HG03469 (cell line): ENCODE measurements around the gene EMP3.

ENCODE experiments used
- ATAC-seq: cut with Tn5 transposase; IDR thresholded peaks from one replicate; pipeline ENCODE4 v1.9.1; 2021; ENCODE audit warnings: mild to moderate bottlenecking, moderate library complexity, moderate number of reproducible peaks; ENCODE audit not compliant: unreplicated experiment

Gene EMP3

DNA sequence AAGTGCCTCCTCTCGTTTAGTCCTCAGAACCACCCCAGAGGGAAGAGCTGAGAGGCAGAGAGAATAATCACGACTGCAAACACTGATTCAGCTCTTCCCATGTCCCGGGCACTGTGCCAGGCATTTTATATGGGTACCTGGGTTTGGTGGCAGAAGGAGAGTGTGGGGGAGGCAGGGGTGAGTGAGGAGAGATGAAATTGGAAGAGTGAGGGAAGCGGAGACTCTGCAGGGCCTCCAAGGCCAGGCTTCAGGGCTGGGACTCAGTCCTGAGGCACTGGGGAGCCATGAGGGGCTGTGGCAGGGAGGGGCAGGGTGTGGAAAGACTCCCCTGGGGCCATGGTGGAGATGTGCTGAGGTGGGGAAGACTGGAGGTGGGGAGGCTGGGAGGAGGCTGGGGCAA is 47.6 kb downstream of the EMP3 start:
- no peak for ATAC-seq

GRCh38 chr19:48373567-48373966 is 48.2 kb downstream of the EMP3 start:
- no peak for ATAC-seq

- ATAC-seq = no peak
These were observed 52.8 kb downstream of the EMP3 start for GRCh38 chr19:48378194-48378570.

DNA sequence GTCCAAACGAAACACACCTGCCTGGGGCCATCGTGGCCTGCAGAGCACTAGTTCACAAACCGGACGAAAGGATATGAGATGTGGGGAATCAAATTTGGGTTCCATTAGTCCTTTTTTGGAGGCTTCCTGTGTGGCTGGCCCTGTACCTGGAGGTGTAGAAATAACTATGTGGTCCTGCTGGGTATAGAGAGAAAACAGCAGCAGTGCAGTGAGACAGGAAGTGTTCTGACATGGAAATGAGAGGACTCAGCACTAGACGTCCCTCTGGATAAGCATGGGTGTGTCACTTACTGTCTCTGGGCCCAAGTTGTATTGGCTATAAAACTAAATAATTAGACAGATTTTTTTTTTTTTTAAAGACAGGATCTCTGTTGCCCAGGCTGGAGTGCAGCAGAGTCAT is 53.7 kb downstream of the EMP3 start:
- no peak for ATAC-seq
